PFSK-1 (cell line): ENCODE data around the gene EFNA5.

ENCODE experiments used
- POLR2AphosphoS5 ChIP-seq: IDR thresholded peaks from 2 replicates; pipeline ENCODE4 v1.6.1; 2012; ENCODE audit warnings: low read depth, mild to moderate bottlenecking, control low read depth, low read length, moderate library complexity
- REST ChIP-seq, 2 experiments: IDR thresholded peaks; 2 replicates each; pipeline versions ENCODE4 v1.6.1 to v1.8.0; 2011 to 2012; ENCODE audit warnings: low read depth in 2 of 2, low read length in 2 of 2, control low read depth in 1 of 2, inconsistent platforms in 1 of 2, mild to moderate bottlenecking in 1 of 2, moderate library complexity in 1 of 2; ENCODE audit not compliant: insufficient read depth in 1 of 2
- TAF1 ChIP-seq: IDR thresholded peaks from 2 replicates; pipeline ENCODE4 v1.6.1; 2012; ENCODE audit warnings: low read length, control low read depth, borderline replicate concordance; ENCODE audit not compliant: insufficient read depth

GRCh38 chr5:107639990-107640389 is 30.7 kb downstream of the EFNA5 start:
- TF ChIP-seq POLR2AphosphoS5: no peak
- no peak for TF ChIP-seq TAF1
- TF ChIP-seq REST (IDR thresholded peaks at IDR 0.05; ENCODE audit: insufficient read depth in 1 of 2, low read depth in 2 of 2, low read length in 2 of 2): no peak
